ENCODE measurements around the gene TACR1. TPM values are rescaled to one million over a fixed set of nuclear protein-coding genes. Genes with fewer than 3 reads are reported as not detected.

Gene TACR1
- polyA plus RNA-seq, 1 of the 3 experiments (the other 2 are of a cell fraction), result under 0.01 TPM

DNA sequence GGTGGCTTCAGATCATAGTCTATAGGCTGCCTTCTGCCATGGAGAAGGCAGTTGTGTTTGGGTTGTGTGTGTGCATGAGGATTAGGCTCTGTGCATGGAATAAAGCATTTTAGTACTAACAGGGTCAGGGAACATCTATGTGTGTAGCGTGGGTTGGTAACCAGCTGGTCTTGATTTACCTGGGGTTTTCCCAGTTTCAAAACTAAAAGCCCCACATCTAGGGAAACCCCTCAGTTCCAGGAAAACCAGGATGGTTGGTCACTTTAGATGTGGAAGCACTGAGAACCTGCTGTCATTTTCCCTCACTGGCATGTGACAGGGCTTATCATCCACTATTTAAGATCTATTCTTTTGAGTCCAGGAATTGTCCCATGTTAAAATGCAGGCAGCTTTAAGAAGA lies 124.6 kb downstream of the TACR1 start (continued):
- no peak for TF ChIP-seq FOXJ3 (CRISPR knock-in tag; IDR thresholded peaks at IDR 0.05)

GRCh38 chr2:75074228-75074627 lies 125.1 kb downstream of the TACR1 start:
- no peaks in the 10 kb centered on the region for H3F3A ChIP-seq (replicated peaks; ENCODE audit: insufficient read depth)
- no peak overlapping the region for H3K9ac ChIP-seq
- no peaks in the 10 kb centered on the region for H3K79me2 ChIP-seq (ENCODE audit: insufficient read depth)
- ChIA-PET CTCF (interaction anchor here (0.7 to 4.1 kb wide), 4 partner anchors 9 to 534 kb away, joined by 3 to 33 read pairs (median 5); no protein-coding TSS in a partner anchor), POLR2A (no interaction called here)
- H3K4me3 ChIP-seq (ENCODE audit: low read depth in 2 of 2, low read length in 1 of 2), result no peak overlapping the region
- H3K4me2 ChIP-seq, result no peak overlapping the region
- peaks cover 0 to 9% of the 10 kb centered on the region in 2 experiments; a peak in 1 of 4 replicates for H3K4me1 ChIP-seq (ENCODE audit: control insufficient read depth in 1 of 2, insufficient read depth in 2 of 2, low read depth in 1 of 2, low read length in 1 of 2)
- no peaks in the 10 kb centered on the region for H3K36me3 ChIP-seq (replicated peaks in 1 of 2; ENCODE audit: control insufficient read depth in 1 of 2, insufficient read depth in 2 of 2, low read length in 1 of 2)
- H2AFZ ChIP-seq (ENCODE audit: low read depth), result no peak overlapping the region
- H3K27me3 ChIP-seq (ENCODE audit: insufficient read depth), result no peaks in the 10 kb centered on the region; the same call in 1 of the 2 replicates
- no peak for TF ChIP-seq RCOR1 (IDR thresholded peaks at IDR 0.05; ENCODE audit: low read length)
- no peak for TF ChIP-seq NRF1 (IDR thresholded peaks at IDR 0.05; ENCODE audit: low read depth, low read length)
- no peak for TF ChIP-seq FOXJ3 (CRISPR knock-in tag; IDR thresholded peaks at IDR 0.05)
- TF ChIP-seq SMC3 (IDR thresholded peaks at IDR 0.05; ENCODE audit: low read depth, low read length), result no peak
- TF ChIP-seq, protein P1, sequence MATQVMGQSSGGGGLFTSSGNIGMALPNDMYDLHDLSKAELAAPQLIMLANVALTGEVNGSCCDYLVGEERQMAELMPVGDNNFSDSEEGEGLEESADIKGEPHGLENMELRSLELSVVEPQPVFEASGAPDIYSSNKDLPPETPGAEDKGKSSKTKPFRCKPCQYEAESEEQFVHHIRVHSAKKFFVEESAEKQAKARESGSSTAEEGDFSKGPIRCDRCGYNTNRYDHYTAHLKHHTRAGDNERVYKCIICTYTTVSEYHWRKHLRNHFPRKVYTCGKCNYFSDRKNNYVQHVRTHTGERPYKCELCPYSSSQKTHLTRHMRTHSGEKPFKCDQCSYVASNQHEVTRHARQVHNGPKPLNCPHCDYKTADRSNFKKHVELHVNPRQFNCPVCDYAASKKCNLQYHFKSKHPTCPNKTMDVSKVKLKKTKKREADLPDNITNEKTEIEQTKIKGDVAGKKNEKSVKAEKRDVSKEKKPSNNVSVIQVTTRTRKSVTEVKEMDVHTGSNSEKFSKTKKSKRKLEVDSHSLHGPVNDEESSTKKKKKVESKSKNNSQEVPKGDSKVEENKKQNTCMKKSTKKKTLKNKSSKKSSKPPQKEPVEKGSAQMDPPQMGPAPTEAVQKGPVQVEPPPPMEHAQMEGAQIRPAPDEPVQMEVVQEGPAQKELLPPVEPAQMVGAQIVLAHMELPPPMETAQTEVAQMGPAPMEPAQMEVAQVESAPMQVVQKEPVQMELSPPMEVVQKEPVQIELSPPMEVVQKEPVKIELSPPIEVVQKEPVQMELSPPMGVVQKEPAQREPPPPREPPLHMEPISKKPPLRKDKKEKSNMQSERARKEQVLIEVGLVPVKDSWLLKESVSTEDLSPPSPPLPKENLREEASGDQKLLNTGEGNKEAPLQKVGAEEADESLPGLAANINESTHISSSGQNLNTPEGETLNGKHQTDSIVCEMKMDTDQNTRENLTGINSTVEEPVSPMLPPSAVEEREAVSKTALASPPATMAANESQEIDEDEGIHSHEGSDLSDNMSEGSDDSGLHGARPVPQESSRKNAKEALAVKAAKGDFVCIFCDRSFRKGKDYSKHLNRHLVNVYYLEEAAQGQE (IDR thresholded peaks at IDR 0.05; ENCODE audit: low read depth, low read length), result no peak
- TF ChIP-seq NFIC (IDR thresholded peaks at IDR 0.05; ENCODE audit: borderline replicate concordance), result no peak
- TF ChIP-seq RXRA (IDR thresholded peaks at IDR 0.05; ENCODE audit: borderline replicate concordance, low read depth), result no peak
- TF ChIP-seq TEAD4 (IDR thresholded peaks at IDR 0.05; ENCODE audit: borderline replicate concordance, insufficient read depth), result no peak
- no peak for TF ChIP-seq RAD21 (IDR thresholded peaks at IDR 0.05; ENCODE audit: low read length)
- TF ChIP-seq, protein P2, sequence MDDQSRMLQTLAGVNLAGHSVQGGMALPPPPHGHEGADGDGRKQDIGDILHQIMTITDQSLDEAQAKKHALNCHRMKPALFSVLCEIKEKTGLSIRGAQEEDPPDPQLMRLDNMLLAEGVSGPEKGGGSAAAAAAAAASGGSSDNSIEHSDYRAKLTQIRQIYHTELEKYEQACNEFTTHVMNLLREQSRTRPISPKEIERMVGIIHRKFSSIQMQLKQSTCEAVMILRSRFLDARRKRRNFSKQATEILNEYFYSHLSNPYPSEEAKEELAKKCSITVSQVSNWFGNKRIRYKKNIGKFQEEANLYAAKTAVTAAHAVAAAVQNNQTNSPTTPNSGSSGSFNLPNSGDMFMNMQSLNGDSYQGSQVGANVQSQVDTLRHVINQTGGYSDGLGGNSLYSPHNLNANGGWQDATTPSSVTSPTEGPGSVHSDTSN (IDR thresholded peaks at IDR 0.05), result no peak
- TF ChIP-seq RFX5 (IDR thresholded peaks at IDR 0.05; ENCODE audit: low read length), result no peak
- no peak for TF ChIP-seq SIN3A (IDR thresholded peaks at IDR 0.05; ENCODE audit: borderline replicate concordance, low read depth, low read length)
- TF ChIP-seq TAF1 (IDR thresholded peaks at IDR 0.05; ENCODE audit: borderline replicate concordance, low read depth, low read length), result no peak
- TF ChIP-seq MEF2A (IDR thresholded peaks at IDR 0.05; ENCODE audit: borderline replicate concordance, low read depth), result no peak
- TF ChIP-seq CHD2 (IDR thresholded peaks at IDR 0.05; ENCODE audit: low read length, partially characterized antibody), result no peak
- TF ChIP-seq POLR2AphosphoS5 (IDR thresholded peaks at IDR 0.05; ENCODE audit: low read depth, low read length), result no peak
- TF ChIP-seq GATA2 (CRISPR knock-in tag; IDR thresholded peaks at IDR 0.05), result no peak
- no peak for TF ChIP-seq USF2 (IDR thresholded peaks at IDR 0.05; ENCODE audit: borderline replicate concordance, low read depth, low read length)
- TF ChIP-seq EP300 (IDR thresholded peaks at IDR 0.05; ENCODE audit: borderline replicate concordance in 1 of 2, low read depth in 1 of 2, low read length in 1 of 2), result no peak
- H3K9me2 ChIP-seq, result no peaks in the 10 kb centered on the region
- no peak for DNase-seq
- 60% methylated on average over 1 of the region's 1 CpG for WGBS (ENCODE audit: low lambda C conversion rate)
- H3K9me3 ChIP-seq, result no peaks in the 10 kb centered on the region
- H4K20me1 ChIP-seq (ENCODE audit: insufficient read depth), result no peaks in the 10 kb centered on the region
- no peak overlapping the region for H3K27ac ChIP-seq (ENCODE audit: low read depth in 2 of 2, low read length in 1 of 2)
